Measurements from ENCODE around the gene LRRC26.

- TF ChIP-seq MAX (IDR thresholded peaks at IDR 0.05; ENCODE audit: insufficient read depth, insufficient read length), result no peak
- no peak for TF ChIP-seq POLR2A (IDR thresholded peaks at IDR 0.05; ENCODE audit: low read depth, low read length)
- TF ChIP-seq, protein P1, sequence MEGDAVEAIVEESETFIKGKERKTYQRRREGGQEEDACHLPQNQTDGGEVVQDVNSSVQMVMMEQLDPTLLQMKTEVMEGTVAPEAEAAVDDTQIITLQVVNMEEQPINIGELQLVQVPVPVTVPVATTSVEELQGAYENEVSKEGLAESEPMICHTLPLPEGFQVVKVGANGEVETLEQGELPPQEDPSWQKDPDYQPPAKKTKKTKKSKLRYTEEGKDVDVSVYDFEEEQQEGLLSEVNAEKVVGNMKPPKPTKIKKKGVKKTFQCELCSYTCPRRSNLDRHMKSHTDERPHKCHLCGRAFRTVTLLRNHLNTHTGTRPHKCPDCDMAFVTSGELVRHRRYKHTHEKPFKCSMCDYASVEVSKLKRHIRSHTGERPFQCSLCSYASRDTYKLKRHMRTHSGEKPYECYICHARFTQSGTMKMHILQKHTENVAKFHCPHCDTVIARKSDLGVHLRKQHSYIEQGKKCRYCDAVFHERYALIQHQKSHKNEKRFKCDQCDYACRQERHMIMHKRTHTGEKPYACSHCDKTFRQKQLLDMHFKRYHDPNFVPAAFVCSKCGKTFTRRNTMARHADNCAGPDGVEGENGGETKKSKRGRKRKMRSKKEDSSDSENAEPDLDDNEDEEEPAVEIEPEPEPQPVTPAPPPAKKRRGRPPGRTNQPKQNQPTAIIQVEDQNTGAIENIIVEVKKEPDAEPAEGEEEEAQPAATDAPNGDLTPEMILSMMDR (IDR thresholded peaks at IDR 0.05; ENCODE audit: extremely low read depth in 1 of 2, insufficient read depth in 1 of 2, low read depth in 1 of 2, low read length in 2 of 2), result no peak
- no peak for TF ChIP-seq MYC (IDR thresholded peaks at IDR 0.05; ENCODE audit: low read depth, low read length)
These were observed 43.6 kb upstream of the LRRC26 start for GRCh38 chr9:137213160-137214060.

Data from endothelial cell of umbilical vein (primary cell).